Osteocyte (in vitro differentiated cells): ENCODE results near the gene CBLIF. TPM values are rescaled to one million over a fixed set of nuclear protein-coding genes. Genes with fewer than 3 reads are reported as not detected.
"Not testable (repeated sequence)": the region's sequence is repeated elsewhere in the genome, so short reads cannot be mapped to it uniquely, and the experiment has no call there.

Source experiments
- DNase-seq: peaks from one replicate; pipeline ENCODE4 v3.0.0; 2021; ENCODE audit warnings: mixed read lengths; ENCODE audit not compliant: unreplicated experiment; ENCODE audit errors: extremely low spot score
- H3K27ac Mint-ChIP-seq: one replicate; pipeline ENCODE4 v1.8.0; 2021; ENCODE audit warnings: mild to moderate bottlenecking, mixed read lengths; ENCODE audit not compliant: unreplicated experiment
- H3K27me3 Mint-ChIP-seq: one replicate; pipeline ENCODE4 v1.8.0; 2021; ENCODE audit warnings: mixed read lengths; ENCODE audit not compliant: unreplicated experiment
- H3K36me3 Mint-ChIP-seq: one replicate; pipeline ENCODE4 v1.8.0; 2021; ENCODE audit warnings: mixed read lengths; ENCODE audit not compliant: unreplicated experiment
- H3K4me1 Mint-ChIP-seq: one replicate; pipeline ENCODE4 v1.8.0; 2021; ENCODE audit warnings: mixed read lengths; ENCODE audit not compliant: unreplicated experiment
- H3K4me3 Mint-ChIP-seq: one replicate; pipeline ENCODE4 v1.8.0; 2021; ENCODE audit warnings: mild to moderate bottlenecking, moderate library complexity, mixed read lengths; ENCODE audit not compliant: unreplicated experiment
- H3K9me3 Mint-ChIP-seq: one replicate; pipeline ENCODE4 v1.8.0; 2021; ENCODE audit warnings: mixed read lengths; ENCODE audit not compliant: unreplicated experiment
- long read RNA-seq: library from polyadenylated mRNA; unstranded; transcript quantifications from one replicate; pipeline ENCODE4 v2.0.0, GENCODE V29; 2021
- total RNA-seq: library from RNA; stranded (reverse); gene quantifications from 2 replicates; pipeline ENCODE4 v1.2.1, GENCODE V29; 2021
- TF ChIP-seq, protein P1 (sequence below): fragments of 200-600 bp; sonication (generic); IDR thresholded peaks from 2 replicates; pipeline ENCODE4 v1.5.0; 2021; ENCODE audit warnings: antibody characterized with exemption, mild to moderate bottlenecking, moderate library complexity

CBLIF gene
- total RNA-seq, result not detected in 2 replicates
- long read RNA-seq, result 0 reads

DNA sequence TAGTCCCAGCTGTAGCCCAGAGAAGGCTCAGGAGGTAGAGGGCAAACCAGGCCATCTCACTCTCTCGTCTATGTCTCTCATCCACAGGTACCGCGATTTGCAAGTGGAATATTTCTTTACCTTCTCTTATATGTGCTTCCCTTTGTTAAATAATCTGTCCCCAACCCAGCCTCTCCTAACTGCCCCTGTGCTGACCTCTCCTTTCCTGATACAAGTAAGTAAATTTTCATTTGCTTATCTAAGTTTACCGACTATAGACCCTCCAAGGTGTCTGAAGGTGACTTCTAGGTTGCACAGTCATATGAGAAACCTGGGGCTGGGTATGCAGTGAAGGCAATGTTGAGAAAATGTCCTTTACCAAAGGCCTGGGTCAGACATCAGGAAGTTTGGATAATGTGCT, at the start of gene CBLIF:
Gene CBLIF, minus strand, starts transcription at position 101 of the 400 bp plus-strand sequence. Its CDS starts 46 bp downstream, at position 55.
- no peaks in the 10 kb centered on the region for H3K36me3 Mint-ChIP-seq
- no peak for DNase-seq
- H3K27ac Mint-ChIP-seq, result no peak within 1 kb of the TSS
- H3K4me3 Mint-ChIP-seq, result no peak within 1 kb of the TSS
- H3K4me1 Mint-ChIP-seq, result no peaks in the 10 kb centered on the region
- TF ChIP-seq, protein P1, sequence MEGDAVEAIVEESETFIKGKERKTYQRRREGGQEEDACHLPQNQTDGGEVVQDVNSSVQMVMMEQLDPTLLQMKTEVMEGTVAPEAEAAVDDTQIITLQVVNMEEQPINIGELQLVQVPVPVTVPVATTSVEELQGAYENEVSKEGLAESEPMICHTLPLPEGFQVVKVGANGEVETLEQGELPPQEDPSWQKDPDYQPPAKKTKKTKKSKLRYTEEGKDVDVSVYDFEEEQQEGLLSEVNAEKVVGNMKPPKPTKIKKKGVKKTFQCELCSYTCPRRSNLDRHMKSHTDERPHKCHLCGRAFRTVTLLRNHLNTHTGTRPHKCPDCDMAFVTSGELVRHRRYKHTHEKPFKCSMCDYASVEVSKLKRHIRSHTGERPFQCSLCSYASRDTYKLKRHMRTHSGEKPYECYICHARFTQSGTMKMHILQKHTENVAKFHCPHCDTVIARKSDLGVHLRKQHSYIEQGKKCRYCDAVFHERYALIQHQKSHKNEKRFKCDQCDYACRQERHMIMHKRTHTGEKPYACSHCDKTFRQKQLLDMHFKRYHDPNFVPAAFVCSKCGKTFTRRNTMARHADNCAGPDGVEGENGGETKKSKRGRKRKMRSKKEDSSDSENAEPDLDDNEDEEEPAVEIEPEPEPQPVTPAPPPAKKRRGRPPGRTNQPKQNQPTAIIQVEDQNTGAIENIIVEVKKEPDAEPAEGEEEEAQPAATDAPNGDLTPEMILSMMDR, result no peak
- H3K27me3 Mint-ChIP-seq, result peaks cover 2% of the 10 kb centered on the region
- no peaks in the 10 kb centered on the region for H3K9me3 Mint-ChIP-seq

- Mint-ChIP-seq H3K9me3 (peaks cover 15% of the 10 kb centered on the region), H3K4me1 (no peaks in the 10 kb centered on the region), H3K27me3 (no peaks in the 10 kb centered on the region), H3K4me3 (no peak overlapping the region), H3K27ac (no peak overlapping the region), H3K36me3 (no peaks in the 10 kb centered on the region)
- TF ChIP-seq, protein P1, result no peak
- no peak for DNase-seq
Measured at GRCh38 chr11:59894616-59895015, 49.3 kb upstream of the CBLIF start.

DNA sequence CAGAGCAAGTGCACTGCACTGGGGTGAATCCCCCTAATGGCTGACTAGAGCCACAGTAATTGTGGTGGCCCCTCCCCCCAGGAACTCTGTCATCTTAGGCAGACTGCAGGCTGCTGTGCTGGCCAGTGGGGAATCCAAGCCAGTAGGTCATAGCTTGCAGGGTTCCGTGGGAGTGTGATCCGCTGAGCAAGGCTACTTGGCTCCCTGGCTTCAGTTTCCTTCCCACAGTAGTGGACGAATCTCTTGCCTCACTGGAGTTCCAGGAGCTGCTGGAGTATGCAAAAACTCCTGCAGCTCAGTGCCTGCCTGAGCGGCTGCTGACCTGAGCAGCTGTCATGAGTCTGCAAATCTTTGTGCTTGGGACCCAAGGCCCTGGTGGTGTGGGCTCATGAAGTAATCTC, 46.5 kb upstream of the CBLIF start:
- H3K9me3 Mint-ChIP-seq, result peaks cover 21% of the 10 kb centered on the region
- H3K4me1 Mint-ChIP-seq, result no peaks in the 10 kb centered on the region
- H3K27me3 Mint-ChIP-seq, result no peaks in the 10 kb centered on the region
- TF ChIP-seq, protein P1, result no peak
- no peak overlapping the region for H3K4me3 Mint-ChIP-seq
- no peak for DNase-seq
- no peak overlapping the region for H3K27ac Mint-ChIP-seq
- H3K36me3 Mint-ChIP-seq, result no peaks in the 10 kb centered on the region

DNA sequence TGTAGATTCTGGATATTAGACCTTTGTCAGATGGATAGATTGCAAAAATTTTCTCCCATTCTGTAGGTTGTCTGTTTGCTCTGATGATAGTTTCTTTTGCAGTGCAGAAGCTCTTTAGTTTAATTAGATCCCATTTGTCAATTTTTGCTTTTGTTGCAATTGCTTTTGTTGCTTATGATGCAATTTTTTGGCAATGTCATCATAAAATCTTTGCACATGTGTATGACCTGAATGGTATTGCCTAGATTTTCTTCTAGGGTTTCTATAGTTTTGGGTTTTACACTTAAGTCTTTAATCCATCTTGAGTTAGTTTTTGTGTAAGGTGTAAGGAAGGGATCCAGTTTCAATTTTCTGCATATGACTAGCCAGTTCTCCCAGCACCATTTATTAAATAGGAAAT, 41.9 kb upstream of the CBLIF start:
- not testable (repeated sequence) for H3K36me3 Mint-ChIP-seq, H3K4me3 Mint-ChIP-seq, H3K27ac Mint-ChIP-seq, H3K4me1 Mint-ChIP-seq, H3K27me3 Mint-ChIP-seq, DNase-seq
- H3K9me3 Mint-ChIP-seq, result peaks cover 21% of the 10 kb centered on the region

DNA sequence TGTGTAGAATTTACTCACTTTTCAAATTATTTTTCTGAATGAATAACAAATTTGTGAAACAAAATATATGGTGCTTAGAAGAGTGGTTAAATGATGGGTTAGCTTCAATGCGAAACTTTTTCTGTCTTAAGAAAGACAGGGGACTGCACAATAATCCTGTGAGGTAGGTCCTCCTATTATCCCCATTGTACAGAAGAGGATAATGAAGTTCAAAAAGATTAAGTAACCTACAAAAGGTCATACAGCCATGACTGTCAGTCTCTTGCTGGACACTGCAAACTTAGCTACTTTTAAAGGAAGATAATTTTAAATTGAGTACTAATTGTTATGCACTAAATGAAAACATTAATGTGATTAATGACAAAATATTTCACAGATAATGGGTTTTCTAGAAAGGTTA, 38.3 kb upstream of the CBLIF start:
- H3K9me3 Mint-ChIP-seq, result peaks cover 6% of the 10 kb centered on the region
- H3K36me3 Mint-ChIP-seq, result no peaks in the 10 kb centered on the region
- H3K4me3 Mint-ChIP-seq, result no peak overlapping the region
- TF ChIP-seq, protein P1, result no peak
- H3K27me3 Mint-ChIP-seq, result no peaks in the 10 kb centered on the region
- H3K27ac Mint-ChIP-seq, result no peak overlapping the region
- DNase-seq, result no peak
- H3K4me1 Mint-ChIP-seq, result no peaks in the 10 kb centered on the region

DNA sequence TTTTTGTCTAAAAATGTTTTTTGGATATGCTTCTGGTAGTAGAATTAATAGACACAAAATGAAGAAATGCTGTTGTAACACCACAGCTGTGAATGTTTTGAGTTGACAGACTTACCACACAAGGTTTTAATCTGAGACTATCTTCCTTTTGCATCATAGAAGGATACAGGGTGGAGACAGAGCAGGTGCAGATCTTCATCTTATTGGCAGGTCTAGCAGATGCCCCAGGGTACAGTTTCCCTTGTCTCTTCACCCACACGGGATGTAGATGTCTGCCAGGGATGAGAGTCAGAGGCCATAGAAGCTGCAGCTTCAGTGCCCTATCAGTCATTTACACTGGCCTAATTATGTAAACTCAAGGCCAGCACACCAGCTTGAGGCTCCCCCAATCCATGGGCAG, 34.3 kb upstream of the CBLIF start:
- TF ChIP-seq, protein P1, result no peak
- Mint-ChIP-seq H3K4me3 (no peak overlapping the region), H3K27me3 (peaks cover 4% of the 10 kb centered on the region), H3K4me1 (no peaks in the 10 kb centered on the region), H3K36me3 (no peaks in the 10 kb centered on the region), H3K27ac (no peak overlapping the region), H3K9me3 (no peaks in the 10 kb centered on the region)
- DNase-seq, result no peak
